ENCODE results near the gene BAIAP2.
"Not testable (repeated sequence)": the region's sequence is repeated elsewhere in the genome, so short reads cannot be mapped to it uniquely, and the experiment has no call there.

BAIAP2 gene

DNA sequence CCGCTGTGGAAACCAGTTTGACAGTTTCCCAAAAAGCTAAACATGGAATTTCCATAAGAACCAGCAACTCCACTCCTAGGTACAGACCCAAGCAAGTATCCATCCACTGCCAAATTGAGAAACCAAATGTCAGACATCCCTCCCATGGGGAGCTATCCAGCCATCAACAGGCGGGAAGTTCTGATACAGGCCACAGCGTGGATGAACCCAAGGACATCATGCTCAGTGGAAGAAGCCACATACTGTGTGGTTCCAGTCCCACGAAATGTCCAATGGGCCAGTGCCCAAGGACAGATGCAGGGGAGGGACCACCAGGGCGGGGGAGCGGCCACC, 12.6 kb upstream of the BAIAP2 start:
- no peak for DNase-seq (ENCODE audit: low read depth)

DNA sequence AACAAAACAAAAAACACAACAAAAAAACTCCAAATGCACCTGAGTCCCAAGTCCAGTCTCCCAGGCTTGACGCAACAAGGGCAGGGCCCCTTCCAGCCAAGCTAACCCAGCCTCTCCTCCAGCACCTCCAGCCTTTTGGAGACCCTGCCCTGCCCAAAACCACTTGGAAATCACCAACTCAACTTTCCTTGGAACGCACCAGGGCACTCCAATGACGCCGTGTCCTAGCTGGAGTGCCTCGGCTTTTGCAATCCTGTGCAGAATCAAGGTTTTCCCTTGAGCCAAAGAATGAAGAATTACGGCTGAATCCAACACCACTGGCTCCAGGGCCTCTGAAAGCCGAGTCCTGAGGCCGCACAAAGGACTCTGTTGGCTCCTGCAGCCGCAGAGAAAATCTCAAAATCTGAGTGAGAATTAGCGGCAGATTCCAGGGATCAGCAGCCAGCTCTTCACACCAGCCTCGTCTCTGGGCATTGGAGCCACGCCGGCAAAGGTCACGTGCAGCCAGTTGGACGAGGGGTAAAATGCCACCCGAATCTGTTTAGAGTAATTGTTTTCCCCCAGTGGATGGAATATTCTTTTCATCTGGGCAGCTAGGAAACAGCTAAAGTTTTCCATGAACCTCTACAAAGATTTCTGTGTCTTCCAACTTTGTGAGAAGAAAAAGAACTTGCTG, 9.7 kb upstream of the BAIAP2 start:
- no peak for DNase-seq (ENCODE audit: low read depth)

DNA sequence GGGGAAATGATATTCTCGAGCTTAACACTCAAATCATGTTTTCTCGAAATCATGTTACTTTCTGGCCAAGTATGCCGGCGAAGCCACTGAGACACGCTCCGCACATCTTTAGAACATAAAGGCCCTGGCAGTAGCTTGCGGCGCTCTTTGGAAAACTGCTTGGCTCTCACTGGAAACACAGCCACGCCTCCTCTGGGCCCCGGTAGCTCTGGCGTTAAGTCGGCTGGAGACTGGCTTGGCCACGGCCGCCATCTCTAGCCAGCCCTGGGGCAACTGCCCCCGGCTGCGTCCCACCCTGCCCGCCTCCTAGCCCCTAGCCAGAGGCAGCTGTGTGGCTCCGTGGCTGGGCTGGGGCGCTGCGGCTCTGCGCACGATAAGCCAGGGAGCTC, 9.2 kb upstream of the BAIAP2 start:
- DNase-seq (ENCODE audit: low read depth) = no peak

DNA sequence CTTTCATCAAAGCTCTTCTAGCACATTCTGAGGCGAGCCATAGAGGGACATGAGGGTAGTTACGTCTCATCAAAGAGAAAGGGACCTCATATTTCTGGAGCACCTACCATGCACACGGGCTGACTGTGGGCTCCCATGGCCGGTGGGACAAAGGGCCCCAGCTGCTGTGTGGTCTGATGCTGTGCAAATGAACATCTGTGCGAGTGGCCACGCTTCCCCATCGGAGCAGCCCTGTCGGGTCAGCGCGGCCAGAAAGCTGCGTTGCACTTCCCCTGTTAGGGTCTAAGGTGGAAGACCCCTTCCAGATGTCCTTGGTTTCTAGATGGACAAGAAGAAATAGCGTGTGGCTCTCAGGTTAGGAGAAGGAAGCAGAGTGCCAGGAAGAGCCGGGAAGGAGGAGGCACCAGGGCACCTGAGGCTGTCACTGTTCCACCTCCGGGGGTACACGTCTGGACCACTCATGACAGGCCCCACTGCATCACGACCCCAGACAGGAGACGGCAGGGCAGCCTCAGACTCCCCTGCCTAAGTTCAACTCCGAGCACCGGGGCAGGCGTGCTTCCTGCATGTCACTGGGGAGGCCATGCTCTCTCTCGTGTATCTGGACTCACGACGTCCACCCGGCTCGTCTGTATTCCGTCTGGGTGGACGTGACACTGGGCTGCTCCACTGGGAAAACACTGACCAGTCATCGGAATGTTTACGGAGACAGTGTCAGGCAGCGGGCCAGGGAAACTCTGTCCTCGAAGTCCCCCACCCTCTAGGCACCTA, 8.5 kb upstream of the BAIAP2 start:
- DNase-seq (ENCODE audit: low read depth) = no peak

DNA sequence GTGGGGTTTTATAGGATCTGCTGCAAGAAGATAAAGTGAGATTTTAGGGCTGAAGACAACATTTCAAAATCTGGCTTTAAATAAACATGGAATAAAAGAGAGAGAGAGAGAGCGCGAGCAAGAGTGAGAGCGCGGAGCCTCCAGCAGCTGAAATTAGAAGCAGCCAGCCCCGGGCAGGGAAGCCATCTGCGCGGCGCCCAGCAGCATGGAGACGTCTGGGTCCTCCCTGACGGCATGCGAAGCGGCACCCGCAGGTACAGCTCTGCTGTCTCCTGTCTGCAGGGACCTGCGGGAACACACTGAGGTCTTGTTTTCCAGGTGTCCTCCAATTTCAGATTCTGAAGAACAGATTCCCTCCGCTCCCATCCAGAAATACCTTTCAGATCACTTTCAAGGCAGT, 7.9 kb upstream of the BAIAP2 start:
- DNase-seq (ENCODE audit: low read depth) = no peak

DNA sequence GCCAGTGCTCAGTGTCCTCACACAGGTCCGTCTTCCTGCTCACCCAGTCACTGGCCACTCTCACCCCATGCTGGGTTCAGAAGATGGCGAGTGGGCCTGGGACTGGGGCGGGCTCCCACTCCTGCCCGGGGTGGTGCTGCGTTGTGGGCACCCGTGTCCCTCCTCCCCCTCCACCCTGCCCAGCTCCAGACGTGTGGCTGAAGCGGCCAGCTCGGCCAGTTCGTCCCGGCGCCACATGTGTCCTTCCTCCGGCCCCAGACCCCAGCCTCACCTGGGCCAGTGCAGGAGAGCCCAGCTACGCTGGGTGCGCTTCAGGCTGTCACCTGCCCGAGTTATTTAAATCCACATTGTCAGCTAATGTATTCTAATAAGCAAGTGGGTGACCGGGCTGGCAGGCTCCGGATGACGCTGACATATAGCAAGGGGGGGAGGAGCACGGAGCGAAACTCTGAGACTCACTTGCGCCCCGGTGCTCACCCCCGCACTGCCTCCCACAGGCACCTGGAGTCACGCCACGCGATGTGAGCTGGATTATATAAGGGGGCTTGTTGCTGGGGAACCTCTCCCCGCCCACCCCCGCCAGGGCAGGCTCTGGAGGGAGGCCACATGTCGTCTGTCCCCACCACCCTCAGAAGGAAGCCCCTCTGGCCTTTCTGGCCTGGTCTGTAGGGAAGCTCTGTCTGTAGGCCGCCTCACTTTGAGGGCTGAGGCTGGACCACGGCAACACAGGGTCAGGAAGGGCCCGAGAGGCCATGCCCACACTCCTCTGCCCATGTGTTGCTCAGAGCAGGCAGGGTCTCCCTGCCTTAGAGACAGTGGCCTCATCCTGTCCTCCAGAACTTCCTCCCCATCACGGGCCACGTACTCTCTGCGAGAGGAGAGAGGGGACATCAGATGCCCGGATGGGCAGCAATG, 7.1 kb upstream of the BAIAP2 start:
- DNase-seq (ENCODE audit: low read depth) = no peak

DNA sequence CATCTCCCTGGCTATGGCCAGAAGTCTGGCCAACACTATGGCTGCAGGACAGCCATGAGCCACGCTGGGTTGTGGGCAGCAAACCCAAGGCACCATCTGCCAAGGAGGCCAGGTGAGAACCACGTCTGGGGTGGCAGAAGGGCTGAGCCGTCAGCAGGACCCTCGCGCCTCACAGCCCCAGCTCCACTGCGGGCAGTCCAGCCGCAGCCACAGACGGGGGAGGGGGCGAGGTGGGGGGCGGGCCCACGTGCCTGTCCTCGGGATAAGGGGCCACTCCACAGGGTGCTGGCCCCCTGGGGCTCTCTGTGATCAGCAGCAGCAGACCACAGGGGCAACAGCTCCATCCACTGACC, 6.5 kb upstream of the BAIAP2 start:
- DNase-seq (ENCODE audit: low read depth) = no peak

DNA sequence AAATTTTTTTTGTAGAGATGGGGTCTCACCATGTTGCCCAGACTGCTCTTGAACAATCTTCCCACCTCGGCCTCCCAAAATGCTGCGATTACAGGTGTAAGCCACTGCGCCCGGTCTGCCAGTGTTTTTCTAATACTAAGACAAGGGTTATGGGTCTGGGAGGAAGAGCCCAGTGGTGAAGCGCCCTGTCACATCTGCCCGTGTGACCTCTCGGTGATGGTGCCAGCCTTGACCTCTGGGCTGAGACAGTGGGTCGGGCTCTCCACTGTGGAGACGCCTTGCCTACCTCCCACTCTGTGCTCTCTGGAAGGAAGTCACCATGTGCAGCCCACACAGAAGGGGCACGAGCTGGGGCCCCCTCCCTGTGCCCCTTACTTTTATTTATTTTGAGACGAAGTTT, 5.1 kb upstream of the BAIAP2 start:
- DNase-seq (ENCODE audit: low read depth) = no peak

DNA sequence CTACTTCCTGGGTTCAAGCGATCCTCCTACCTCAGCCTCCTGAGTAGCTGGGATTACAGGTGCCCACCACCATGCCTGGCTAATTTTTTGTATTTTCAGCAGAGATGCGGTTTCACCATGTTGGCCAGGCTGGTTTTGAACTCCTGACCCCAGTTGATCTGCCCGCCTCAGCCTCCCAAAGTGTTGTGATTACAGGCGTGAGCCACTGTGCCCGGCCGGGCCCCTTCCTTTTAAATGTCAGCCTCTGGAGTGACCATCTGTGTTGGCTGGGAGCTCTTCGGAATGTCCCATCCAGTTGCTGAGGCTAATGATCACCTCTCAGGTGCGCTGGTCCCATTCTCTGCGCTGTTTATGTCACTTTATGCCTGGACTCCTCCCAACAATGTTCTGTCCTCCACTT, 4.6 kb upstream of the BAIAP2 start:
- DNase-seq (ENCODE audit: low read depth) = not testable (repeated sequence)

DNA sequence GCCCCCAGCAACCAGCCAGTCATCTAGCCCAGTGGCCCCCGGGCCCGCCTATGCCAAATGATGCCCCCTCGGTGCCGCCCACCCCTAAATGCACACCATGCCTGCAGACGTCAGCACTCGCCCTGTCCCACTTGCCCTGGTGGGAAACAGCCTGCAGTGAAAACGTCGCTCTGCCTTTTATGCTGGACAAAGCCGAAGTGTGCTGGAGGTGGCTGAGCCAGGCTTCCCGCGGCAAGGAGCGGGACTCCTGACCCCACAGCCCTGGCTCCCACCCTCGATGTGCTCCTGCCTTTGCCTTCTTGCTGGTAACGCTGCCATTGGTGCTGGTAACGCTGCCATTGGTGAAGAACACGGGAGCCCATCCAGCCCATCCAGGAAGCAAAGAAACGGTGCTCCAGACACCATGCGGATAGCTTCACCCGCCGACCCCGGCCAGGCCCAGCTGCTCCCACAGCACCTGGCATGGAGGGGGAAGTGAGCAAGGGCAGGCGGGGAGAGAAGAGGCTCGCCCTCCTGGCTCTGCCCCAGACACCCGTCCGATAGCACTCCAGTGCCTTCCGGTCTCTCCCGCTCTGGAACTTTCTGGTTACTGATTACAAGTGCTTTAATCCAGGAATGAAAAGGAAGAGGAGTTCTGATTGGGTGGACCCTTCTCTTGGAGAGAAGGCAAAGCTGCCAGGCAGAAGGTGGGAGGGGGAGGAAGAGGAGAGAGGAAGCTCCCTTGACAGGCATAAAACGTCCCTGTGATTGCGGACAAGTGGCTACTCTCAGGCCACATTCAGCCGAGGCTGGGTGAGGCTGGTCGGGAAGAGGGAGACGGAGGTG, 4.0 kb upstream of the BAIAP2 start:
- no peak for DNase-seq (ENCODE audit: low read depth)

DNA sequence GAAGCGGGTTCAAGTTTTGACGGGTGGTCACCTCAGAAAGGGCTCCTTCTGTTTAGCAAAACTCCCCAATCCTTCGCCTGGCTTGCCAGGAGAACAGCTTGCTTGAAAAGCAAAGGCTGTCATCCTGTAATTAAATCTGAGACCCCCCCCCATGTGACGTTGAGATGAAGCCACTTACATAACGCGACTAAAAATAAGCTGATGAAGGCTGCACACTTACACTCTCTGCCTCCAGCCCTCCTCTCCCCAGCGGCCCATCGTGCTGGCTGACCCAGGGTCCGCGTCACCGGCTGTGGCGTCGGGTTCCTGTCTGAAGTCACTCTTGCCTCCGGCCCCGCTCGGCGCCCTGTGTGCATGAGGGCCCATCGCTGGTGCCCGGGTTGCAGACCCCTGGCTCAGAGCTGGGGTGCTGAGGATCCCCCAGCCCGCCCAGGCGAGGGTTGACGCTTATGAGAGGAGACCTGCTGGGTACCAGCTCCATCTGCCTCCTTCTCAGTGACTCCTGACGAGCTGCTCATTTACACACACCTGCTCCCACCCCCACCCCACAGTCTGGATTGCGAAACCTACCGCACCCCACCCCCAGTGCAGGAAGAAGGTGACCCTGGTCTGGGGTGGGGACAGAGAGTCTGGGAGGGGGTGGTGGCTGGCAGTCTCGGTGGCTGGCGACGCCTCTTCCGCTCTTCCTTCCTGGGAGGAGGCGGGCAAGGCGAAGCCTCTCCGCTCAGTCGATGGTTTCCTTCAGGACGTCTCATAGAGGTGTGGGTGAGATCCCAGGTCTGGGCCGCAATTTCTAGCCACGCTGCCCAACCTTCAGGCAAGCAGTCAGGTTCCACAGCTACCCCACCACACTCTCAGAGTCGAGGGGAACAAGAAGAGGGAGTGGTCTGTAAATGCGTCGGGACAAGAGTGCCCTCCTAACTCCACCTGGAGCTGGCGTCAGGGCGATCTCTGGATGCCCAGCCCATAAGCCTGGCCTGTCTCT, 3.1 kb upstream of the BAIAP2 start:
- DNase-seq (ENCODE audit: low read depth) = no peak

DNA sequence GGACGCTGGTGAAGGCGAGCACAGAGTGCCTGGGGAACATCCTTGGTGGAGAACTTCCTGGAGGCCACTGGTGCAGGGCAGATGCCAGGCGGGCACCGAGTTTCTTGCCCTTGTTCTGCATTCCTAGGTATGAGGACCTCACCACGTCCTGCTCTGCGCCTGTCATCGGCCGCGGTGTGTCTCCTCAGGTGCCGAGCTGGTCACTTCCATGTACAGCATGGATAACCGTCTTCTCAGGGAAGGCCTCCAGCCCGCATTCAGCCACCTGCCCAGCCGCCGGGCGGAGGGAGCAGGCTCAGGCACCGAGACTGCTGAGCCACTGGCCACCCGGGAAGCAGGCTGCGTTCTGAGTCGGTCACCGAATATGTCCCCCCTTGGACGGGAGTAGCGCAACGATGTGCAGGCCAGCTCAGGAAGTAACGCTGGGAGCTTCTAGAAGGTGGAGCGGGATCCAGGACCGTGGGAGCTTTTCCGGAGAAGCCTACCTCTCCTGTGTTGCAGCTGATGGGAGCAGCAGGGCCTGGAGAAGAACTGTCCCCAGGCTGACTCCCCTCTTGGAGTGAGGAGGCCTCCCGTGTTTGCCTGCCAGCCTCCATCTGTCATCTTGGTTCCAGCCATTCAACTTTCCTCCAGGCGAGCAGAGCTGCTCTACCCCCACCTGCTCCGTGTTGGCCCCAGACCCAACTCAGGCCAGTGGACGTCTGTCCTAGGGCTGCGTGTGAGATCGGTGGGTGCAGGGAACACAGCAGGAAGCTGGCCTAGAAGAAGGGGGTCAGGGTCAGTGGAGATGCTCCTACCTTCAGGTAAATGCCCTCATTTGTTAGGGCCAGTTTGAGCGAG, 2.1 kb upstream of the BAIAP2 start:
- DNase-seq (ENCODE audit: low read depth) = no peak

DNA sequence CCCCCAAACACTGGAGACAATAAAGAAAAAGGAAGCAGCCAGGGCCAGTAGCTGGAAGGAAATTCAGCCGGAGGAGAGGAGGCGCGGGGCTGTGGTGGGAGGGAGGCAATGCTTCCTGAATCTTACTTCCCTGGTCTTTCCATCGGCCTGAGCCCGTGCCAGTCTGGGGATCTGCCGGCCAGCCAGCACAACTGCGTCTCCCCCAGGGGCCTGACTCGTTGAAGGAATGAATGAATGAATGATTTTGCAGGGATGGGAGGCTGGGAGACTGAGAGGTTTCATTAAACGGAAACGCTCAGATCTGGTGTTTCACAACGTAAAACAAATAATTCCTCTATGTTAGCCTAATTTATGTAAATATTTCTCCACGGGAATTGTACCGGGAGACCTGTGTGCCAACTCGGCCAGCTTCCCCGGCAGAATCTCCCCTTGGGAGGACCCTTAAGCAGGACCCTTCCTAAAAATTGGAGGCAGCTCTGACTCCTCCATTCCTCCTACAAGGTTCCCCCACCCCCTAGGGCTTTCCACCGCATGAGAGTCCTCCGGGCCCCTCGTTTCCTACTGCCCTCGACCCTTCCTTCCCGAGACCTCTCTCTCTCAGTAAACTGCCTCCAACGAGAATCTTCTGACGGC, 1.3 kb upstream of the BAIAP2 start:
- no peak for DNase-seq (ENCODE audit: low read depth)

DNA sequence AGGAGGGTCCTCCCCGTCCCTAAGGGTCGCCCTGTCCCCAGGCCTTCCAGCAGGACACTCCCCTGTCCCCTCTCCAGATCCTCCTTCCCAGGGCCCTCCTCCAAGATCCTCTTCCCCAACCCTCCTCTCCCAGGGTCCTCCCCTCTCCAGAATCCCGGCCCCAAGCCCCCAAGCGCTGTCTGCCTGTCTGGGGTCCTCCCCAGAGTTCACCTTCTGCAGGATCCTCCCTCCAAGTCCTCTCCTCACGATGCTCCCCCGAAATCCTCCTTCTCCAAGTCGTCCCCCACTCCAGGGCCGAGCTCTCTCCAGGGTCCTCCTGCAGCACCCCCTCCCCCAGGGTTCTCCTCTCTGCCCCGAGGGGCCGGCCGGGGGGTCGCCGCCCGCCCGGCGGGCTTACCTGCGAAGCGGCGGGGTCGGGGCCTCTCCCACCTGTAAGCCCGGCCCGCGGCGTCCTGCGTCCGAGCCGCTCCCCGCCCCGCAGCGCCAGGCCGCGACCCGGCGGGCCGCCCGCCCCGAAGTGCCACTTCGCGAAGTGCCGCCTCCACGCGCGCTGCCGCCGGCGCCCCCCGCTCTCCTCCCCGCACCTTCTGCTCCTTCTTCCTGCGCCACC, 678 bp upstream of the BAIAP2 start:
- DNase-seq (ENCODE audit: low read depth) = no peak

DNA sequence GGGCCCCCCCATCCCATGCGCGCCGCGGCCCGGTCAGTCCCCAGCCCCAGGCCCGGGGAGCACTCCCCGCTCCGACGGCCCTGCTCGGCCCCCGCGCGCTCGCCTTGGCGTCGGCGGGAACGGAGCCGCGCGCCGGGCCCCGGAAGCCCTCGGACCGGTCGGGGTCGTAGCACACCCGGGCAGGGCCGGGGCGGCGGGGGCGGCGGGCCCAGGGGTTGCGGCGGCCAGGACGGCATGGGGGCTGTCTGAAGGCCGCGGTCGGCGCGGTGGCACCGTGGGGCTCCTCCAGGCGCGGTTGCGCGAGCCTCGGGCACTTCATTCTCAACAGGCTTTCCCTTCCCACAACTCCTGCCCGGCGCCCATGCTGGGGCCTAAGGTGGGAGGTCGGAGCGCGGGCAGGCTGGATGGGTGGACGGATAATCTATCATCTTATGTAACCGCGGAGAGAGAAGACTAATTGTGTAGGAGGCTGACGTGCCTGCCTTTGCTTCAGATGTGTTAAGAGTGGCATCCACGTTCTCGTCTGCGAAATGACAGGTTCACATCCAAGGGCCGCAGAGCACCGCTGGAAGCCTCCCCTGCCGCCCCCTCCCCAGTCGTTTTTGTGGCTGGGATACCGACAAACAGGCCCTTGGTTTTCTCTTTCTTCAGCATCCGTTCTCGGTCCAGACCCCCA, 708 bp downstream of the BAIAP2 start:
- DNase-seq (ENCODE audit: low read depth) = no peak

DNA sequence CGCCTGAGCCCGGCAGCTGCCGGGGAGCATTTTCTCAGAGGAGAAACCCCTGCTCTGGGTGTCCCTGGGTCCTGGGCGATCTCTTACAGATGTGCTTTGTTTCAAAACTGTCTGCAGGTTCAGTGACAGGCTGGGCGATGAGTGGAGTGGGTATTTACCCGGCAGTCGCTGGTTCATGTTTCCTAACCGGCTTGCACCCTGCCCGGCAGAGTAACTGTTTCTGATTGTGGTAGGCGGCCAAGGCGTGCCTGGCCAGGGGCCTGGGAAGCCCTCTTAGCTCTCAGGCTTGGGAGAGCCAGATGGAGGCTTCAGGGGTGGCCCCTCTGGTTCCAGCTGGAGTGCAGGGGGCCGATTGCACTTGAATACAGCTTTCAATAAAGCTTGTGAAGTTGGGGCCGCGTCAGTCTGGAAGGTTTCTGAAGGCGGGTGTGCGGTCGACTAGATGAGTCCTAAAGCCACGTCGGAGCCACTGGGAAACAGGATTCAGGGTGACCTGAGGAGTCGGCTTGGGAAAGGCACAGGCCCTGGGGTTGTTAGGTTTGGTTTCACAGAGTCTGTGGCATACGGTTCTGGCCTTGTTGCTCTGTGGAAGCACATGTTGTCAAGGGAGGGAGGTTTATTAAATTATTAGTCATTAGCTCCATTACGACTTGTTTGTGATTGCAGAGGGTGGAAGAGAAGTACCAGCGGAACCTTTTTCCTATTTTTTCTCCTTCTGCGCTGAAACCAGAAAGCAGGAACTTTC, 1.4 kb downstream of the BAIAP2 start:
- no peak for DNase-seq (ENCODE audit: low read depth)

DNA sequence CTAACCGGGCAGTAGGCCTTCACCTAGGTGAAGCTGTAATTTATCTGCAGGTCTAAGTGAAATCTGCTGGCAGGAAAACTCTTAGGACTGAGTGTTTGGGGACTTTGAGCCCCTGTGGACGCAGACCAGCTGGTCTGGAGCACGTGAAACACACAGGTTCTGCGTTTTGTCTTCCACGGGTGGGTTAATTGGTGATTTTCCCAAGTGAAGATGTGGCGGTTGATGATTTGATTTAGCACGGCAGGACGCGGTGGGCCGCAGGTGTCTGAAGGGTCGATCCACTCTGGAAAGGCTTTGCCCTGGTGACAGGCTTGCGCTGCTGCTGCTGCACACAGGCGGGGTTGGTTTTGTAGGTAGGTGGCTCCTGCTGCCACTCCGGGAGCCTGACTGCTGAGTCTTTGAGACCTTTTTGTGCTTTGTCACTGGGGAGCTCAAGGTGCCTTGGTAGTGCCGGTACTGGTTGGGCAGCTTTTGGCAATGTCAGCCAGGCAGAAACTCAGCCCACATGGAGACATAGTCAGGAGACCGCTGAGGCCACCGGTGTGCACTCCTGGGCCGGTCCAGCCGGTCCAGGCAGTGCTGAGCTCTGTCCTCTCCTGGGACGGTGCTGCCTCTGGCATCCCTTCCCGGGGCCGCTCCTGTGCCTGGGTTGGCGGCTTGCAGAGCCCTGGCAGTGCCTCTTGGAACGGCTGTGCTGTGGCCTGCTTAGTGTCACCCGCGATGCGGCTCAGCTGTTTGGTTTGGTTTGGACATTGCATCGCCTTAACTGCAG, 2.3 kb downstream of the BAIAP2 start:
- DNase-seq (ENCODE audit: low read depth) = no peak

Measured in HS-5 (cell line).